Measurements from ENCODE around the gene MSN. TPM values are rescaled to one million over a fixed set of nuclear protein-coding genes. Genes with fewer than 3 reads are reported as not detected.
"Not testable (repeated sequence)": the region's sequence is repeated elsewhere in the genome, so short reads cannot be mapped to it uniquely, and the experiment has no call there.

Gene MSN
- total RNA-seq: 802 and 816 TPM in 2 replicates

DNA sequence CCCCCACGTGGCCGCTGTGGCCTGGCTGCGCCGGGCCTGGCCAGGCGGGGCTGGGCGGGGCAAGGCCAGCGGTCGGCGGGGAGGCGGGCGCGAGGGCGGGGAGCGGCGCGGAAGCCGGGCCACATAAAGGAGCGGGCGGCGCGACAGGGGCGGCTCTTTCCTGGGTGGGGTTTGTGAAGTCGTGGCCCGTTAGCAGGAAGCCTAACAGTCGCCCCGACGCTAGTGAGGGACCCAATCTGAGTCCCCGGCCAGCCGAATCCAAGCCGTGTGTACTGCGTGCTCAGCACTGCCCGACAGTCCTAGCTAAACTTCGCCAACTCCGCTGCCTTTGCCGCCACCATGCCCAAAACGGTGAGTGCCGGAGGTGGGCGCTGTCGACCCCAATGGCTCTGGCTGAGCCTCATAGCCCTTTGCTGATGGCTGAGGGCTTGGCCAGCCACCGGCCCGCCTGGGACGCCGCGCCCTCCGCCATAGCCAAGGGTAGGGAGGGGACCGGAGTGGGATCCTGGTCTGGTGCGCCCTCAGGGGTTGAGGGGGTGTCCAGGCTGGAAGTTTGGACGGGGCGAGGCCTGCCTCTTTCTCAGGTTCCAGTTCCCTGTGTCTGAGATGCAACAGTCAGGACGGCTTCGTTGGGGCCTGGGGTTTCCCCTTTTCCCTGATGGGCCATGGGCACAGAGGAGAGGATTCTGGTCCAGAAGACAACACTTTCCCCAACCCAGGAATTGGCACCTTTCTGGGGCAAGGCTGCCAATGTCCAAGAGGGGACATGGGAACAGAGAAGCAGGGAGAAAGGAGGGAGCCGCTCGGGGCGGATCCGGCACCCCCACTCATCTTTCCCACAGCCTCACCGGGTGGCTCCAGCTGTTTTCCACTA is at the start of gene MSN:
Gene MSN (plus strand): TSS at position 152 of the 874 bp plus-strand sequence. CDS start 188 bp downstream, at position 340.
- DNase-seq (ENCODE audit: extremely low read depth, low read depth, low spot score): no peak

GRCh38 chrX:65620096-65620705 is 47.3 kb upstream of the MSN start:
- DNase-seq (ENCODE audit: extremely low read depth, low read depth, low spot score): not testable (repeated sequence)

DNA sequence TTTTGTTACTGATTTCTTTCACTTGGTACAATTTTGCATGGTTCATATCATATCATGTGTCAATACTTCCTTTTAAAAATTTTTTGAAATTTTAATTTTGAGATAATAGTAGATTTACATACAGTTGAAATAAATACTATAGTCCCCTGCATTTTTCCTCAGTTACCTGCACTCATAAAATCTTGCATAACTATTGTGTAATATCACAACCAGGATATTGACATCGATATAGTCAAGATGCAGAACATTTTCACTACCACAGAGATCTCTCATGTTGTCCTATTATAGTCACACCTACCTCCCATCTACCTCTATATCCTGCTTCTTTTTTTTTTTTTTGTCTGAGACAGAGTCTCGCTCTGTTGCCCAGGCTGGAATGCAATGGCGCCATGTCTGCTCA is 36.7 kb upstream of the MSN start:
- no peak for DNase-seq (ENCODE audit: extremely low read depth, low read depth, low spot score)

DNA sequence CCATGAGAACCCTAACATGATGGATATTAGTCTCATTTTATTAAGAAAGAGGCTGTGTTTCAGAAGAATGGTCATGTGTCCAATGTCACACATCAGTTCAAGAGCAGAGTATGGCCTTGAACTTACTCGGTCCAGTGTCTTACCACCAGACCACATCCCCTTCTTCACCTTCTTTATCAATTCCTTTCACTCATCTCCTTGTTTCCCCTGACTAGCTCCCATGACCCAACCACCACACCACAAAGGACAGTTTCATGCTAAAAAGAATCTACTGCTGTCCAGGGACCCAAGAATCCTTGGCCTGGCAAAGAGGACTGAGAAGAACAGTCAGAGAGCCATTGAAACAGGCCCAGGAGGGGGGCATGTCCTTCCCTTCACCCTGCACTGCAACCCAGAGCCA is 33.6 kb upstream of the MSN start:
- DNase-seq (ENCODE audit: extremely low read depth, low read depth, low spot score): no peak

- DNase-seq (ENCODE audit: extremely low read depth, low read depth, low spot score): no peak
These were observed 32.7 kb upstream of the MSN start for GRCh38 chrX:65634732-65635131.

GRCh38 chrX:65635378-65635777 is 32.1 kb upstream of the MSN start:
- DNase-seq (ENCODE audit: extremely low read depth, low read depth, low spot score): no peak

DNA sequence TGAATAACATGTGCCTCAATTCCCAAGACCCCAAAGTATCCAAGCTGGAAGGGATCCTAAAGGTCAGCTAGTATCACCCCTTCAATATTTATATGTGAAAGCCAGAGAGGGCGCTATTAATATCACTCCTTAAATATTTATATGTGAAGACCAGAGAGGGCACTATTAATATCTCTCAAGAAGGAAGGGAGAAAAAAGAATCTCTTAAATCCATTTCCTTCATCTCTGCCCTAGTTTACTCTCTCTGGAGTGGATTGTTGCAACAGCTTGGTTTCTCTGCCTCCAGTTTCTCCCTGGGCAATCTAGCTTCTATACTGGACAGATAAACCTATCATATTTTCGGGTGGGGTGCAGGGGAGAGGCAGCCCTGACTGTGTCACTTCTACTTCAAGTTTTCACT is 31.6 kb upstream of the MSN start:
- no peak for DNase-seq (ENCODE audit: extremely low read depth, low read depth, low spot score)

GRCh38 chrX:65636261-65636660 is 31.2 kb upstream of the MSN start:
- not testable (repeated sequence) for DNase-seq (ENCODE audit: extremely low read depth, low read depth, low spot score)

DNA sequence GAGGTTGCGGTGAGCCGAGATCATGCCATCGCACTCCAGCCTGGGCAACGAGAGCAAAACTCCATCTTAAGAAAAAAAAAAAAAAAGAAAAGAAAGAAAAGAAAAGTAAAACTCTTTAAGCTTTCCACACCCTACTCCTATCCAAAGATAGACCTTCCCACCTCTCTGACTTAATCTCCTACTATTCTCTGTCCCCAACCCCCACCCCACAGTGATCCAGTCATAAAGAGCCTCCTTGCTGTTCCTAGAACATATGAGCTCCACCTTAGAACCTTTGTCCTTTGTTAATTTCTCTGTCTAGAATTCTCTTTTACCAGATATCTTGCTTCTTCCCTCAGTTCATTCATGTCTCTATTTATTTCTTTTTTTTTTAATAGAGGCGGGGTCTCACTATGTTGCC is 30.1 kb upstream of the MSN start:
- DNase-seq (ENCODE audit: extremely low read depth, low read depth, low spot score): no peak

DNA sequence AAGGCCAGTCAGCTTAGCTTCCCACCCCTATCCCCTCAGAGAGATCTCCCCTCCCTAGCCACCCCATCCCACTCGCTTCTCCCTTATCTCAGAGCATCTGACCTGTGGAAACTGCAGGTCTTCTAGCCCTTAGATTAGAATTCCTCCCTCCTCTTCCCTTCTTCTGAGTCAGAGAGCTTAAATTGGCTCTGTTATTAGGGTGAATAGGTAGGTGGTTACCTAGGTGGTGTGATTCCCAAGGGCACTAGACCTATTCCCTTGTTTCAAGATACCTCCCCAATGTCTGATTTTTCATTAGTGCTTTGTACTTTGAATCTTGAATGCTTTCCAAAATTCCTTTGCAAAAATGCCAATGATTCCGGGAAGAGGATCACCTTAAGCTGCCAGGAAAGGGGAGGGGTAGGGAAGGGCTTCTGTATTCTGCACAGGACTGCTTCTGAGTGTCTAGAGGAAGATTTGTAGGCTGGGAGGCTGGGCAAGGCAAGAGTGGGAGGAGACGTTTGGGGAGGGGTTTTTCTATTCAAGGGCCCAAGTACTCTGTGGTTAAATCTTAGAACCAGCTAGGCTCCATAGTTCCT is 24.5 kb upstream of the MSN start:
- no peak for DNase-seq (ENCODE audit: extremely low read depth, low read depth, low spot score)

DNA sequence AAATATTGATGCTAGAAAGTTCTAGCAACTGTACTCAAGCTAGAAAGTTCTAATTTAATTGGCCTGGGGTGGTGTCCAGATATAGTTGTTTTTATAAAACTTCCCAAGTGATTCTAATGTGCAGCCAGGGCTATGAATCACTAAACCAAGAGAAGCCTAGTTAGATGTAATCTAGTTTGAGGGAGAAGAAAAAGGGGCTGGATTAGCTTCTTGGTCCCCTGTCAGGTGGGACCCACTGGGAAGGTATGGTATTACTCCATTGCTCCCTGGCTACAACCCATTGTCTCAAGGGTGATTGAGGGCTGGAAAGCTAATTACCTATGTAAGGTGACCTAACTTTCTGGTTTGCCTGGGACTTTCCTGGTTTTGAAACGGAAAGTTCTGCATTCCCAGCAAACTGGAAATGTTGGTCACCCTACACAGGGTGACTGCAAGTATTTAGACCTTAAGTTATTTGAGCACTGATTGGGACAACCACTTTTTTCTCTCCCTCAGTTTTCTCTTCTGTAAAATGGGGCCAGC is 23.9 kb upstream of the MSN start:
- no peak for DNase-seq (ENCODE audit: extremely low read depth, low read depth, low spot score)

- DNase-seq (ENCODE audit: extremely low read depth, low read depth, low spot score): no peak
These were observed 22.7 kb upstream of the MSN start for GRCh38 chrX:65644621-65645289.

GRCh38 chrX:65647801-65648200 is 19.7 kb upstream of the MSN start:
- DNase-seq (ENCODE audit: extremely low read depth, low read depth, low spot score): no peak

DNA sequence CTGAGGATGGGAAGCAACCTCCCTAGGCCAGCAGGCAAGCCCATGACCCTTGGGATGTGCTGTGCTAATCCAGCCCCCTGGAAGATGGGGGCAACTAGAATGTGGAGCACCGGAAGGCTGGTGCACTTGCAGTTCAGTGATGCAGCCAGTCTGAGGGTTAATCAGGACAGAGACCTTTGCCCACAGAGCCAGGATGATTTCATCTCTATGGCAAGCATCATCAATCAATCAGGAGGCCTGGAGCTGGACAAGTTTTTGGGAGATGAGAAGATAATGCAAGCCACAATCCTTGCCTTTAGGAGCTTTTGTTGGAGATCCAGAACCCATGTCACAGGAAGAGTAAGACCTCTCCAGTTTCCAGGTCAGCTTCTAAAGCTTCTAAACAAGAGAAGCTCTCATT is 15.4 kb upstream of the MSN start:
- DNase-seq (ENCODE audit: extremely low read depth, low read depth, low spot score): no peak

- DNase-seq (ENCODE audit: extremely low read depth, low read depth, low spot score): not testable (repeated sequence)
These were observed 10.4 kb upstream of the MSN start for GRCh38 chrX:65657009-65657441.

- DNase-seq (ENCODE audit: extremely low read depth, low read depth, low spot score): no peak
These were observed 9.8 kb upstream of the MSN start for GRCh38 chrX:65657659-65658058.

GRCh38 chrX:65658229-65658628 is 9.2 kb upstream of the MSN start:
- no peak for DNase-seq (ENCODE audit: extremely low read depth, low read depth, low spot score)

- no peak for DNase-seq (ENCODE audit: extremely low read depth, low read depth, low spot score)
These were observed 324 bp upstream of the MSN start for GRCh38 chrX:65667157-65667502.

- no peak for DNase-seq (ENCODE audit: extremely low read depth, low read depth, low spot score)
These were observed 1.2 kb downstream of the MSN start for GRCh38 chrX:65668377-65669310.

- no peak for DNase-seq (ENCODE audit: extremely low read depth, low read depth, low spot score)
These were observed 3.8 kb downstream of the MSN start for GRCh38 chrX:65671286-65671685.

All from glomerular endothelial cell (primary cell).